H1 (cell line): ENCODE data around the gene LHFPL2. TPM values are rescaled to one million over a fixed set of nuclear protein-coding genes. Genes with fewer than 3 reads are reported as not detected.

Experiments used
- CTCF ChIA-PET: fragments of 300-600 bp; sonication (Branson Sonifier 250); formaldehyde crosslinking; loops from one replicate; lab custom pipeline; 2021; ENCODE audit not compliant: partially characterized antibody; lab: Charles Lee
- POLR2A ChIA-PET: fragments of 300-600 bp; sonication (Branson Sonifier 250); formaldehyde crosslinking; loops from one replicate; lab custom pipeline; 2021; ENCODE audit warnings: inconsistent platforms; ENCODE audit not compliant: partially characterized antibody; lab: Charles Lee
- DNase-seq, 2 experiments: peaks; one replicate each; pipeline versions ENCODE4 v3.0.0 to v3.0.0-alpha.2; 2010 to 2022; ENCODE audit warnings: low spot score in 2 of 2, low read depth in 1 of 2, mixed read lengths in 1 of 2
- FAIRE-seq: peaks from 2 replicates; lab custom pipeline; 2011; peaks lifted over from hg19 to GRCh38; lab: Jason Lieb, UNC
- H2AFZ ChIP-seq: 2 replicates; pipeline ENCODE4 v1.8.1; 2012; ENCODE audit warnings: low read length, inconsistent platforms
- H2AK5ac ChIP-seq: 2 replicates; pipeline ENCODE4 v1.6.1; 2013; ENCODE audit warnings: low read depth, low read length
- H2BK120ac ChIP-seq: replicated peaks from 2 replicates; pipeline ENCODE3; 2013; ENCODE audit warnings: low read depth, low read length, inconsistent platforms
- H2BK12ac ChIP-seq: 2 replicates; pipeline ENCODE4 v1.6.1; 2013; ENCODE audit warnings: low read depth, low read length
- H2BK15ac ChIP-seq: 2 replicates; pipeline ENCODE4 v1.6.1; 2013; ENCODE audit warnings: low read length
- H2BK20ac ChIP-seq: 2 replicates; pipeline ENCODE4 v1.6.1; 2013; ENCODE audit warnings: low read length
- H2BK5ac ChIP-seq: 2 replicates; pipeline ENCODE4 v1.6.1; 2013; ENCODE audit warnings: low read depth, low read length
- H3K14ac ChIP-seq: 2 replicates; pipeline ENCODE4 v1.6.1; 2013; ENCODE audit warnings: inconsistent platforms; ENCODE audit not compliant: insufficient read length
- H3K18ac ChIP-seq: 2 replicates; pipeline ENCODE4 v1.6.1; 2013; ENCODE audit warnings: low read length; ENCODE audit errors: extremely low read depth
- H3K23ac ChIP-seq: 2 replicates; pipeline ENCODE4 v1.6.1; 2013; ENCODE audit warnings: inconsistent platforms; ENCODE audit not compliant: insufficient read length
- H3K23me2 ChIP-seq: 2 replicates; pipeline ENCODE4 v1.6.1; 2013; ENCODE audit warnings: low read depth, low read length
- H3K27ac ChIP-seq: 2 replicates; pipeline ENCODE4 v1.6.1; 2011; ENCODE audit warnings: low read depth, low read length, inconsistent platforms
- H3K27me3 ChIP-seq, 4 experiments: replicated peaks in 1 of 4; 1 replicate in 1 of 4; 2 replicates in 3 of 4; pipeline versions ENCODE4 v1.6.1 to v1.8.1; 2011 to 2013; ENCODE audit warnings: low read length in 3 of 4, mild to moderate bottlenecking in 3 of 4, inconsistent platforms in 2 of 4, mixed read lengths in 2 of 4, moderate library complexity in 1 of 4; ENCODE audit not compliant: control insufficient read depth in 3 of 4, insufficient read depth in 3 of 4; ENCODE audit errors: extremely low read depth in 1 of 4
- H3K36me3 ChIP-seq, 4 experiments: 2 replicates each; pipeline versions ENCODE4 v1.6.1 to v1.8.1; 2011 to 2013; ENCODE audit warnings: mild to moderate bottlenecking in 4 of 4, low read length in 3 of 4, moderate library complexity in 2 of 4, control low read depth in 1 of 4, inconsistent platforms in 1 of 4; ENCODE audit not compliant: insufficient read depth in 4 of 4, control insufficient read depth in 2 of 4
- H3K4ac ChIP-seq: replicated peaks from 2 replicates; pipeline ENCODE3; 2013; ENCODE audit warnings: low read length, low read depth, mixed read lengths, inconsistent platforms; ENCODE audit not compliant: insufficient read length
- H3K4me1 ChIP-seq, 4 experiments: replicated peaks in 1 of 4; 1 replicate in 1 of 4; 2 replicates in 3 of 4; pipeline versions ENCODE4 v1.6.1 to v1.8.1; 2011 to 2013; ENCODE audit warnings: low read length in 3 of 4, inconsistent platforms in 2 of 4, mixed read lengths in 1 of 4; ENCODE audit not compliant: insufficient read depth in 4 of 4, control insufficient read depth in 3 of 4
- H3K4me2 ChIP-seq, 2 experiments: 2 replicates each; pipeline versions ENCODE4 v1.6.1 to v1.8.1; 2011 to 2013; ENCODE audit warnings: low read depth in 2 of 2, low read length in 2 of 2, control low read depth in 1 of 2, inconsistent platforms in 1 of 2, mild to moderate bottlenecking in 1 of 2; ENCODE audit not compliant: insufficient read depth in 1 of 2
- H3K4me3 ChIP-seq, 4 experiments: fragments of 200-600, 300-600 bp in 1 of 4; sonication (generic), shearing (Covaris generic), sonication (Bioruptor Twin) in 1 of 4; 2 replicates each; pipeline versions ENCODE4 v1.5.1 to v1.8.1; 2011 to 2016; ENCODE audit warnings: low read length in 4 of 4, low read depth in 3 of 4, control low read depth in 2 of 4, inconsistent platforms in 2 of 4, mild to moderate bottlenecking in 2 of 4, mixed read lengths in 1 of 4, moderate library complexity in 1 of 4; ENCODE audit not compliant: insufficient read depth in 2 of 4; ENCODE audit errors: extremely low read depth in 1 of 4
- H3K56ac ChIP-seq: replicated peaks from 2 replicates; pipeline ENCODE3; 2013; ENCODE audit warnings: low read depth, mild to moderate bottlenecking, mixed read lengths, low read length, inconsistent platforms; ENCODE audit not compliant: insufficient read length
- H3K79me1 ChIP-seq: 2 replicates; pipeline ENCODE4 v1.6.1; 2013; ENCODE audit warnings: low read depth, low read length, control low read depth
- H3K79me2 ChIP-seq, 2 experiments: 2 replicates each; pipeline versions ENCODE4 v1.6.1 to v1.8.1; 2012 to 2013; ENCODE audit warnings: low read length in 2 of 2, mild to moderate bottlenecking in 2 of 2, inconsistent platforms in 1 of 2; ENCODE audit not compliant: insufficient read depth in 2 of 2, control insufficient read depth in 1 of 2
- H3K9ac ChIP-seq, 4 experiments: replicated peaks in 1 of 4; 1 replicate in 1 of 4; 2 replicates in 3 of 4; pipeline versions ENCODE4 v1.6.1 to v1.8.1; 2011 to 2013; ENCODE audit warnings: low read depth in 3 of 4, low read length in 3 of 4, control low read depth in 2 of 4, mild to moderate bottlenecking in 2 of 4, moderate library complexity in 2 of 4, inconsistent platforms in 1 of 4; ENCODE audit errors: extremely low read depth in 1 of 4
- H3K9me3 ChIP-seq, 2 experiments: 2 replicates each; pipeline versions ENCODE4 v1.6.1 to v1.8.1; 2012 to 2013; ENCODE audit warnings: mild to moderate bottlenecking in 2 of 2, moderate library complexity in 2 of 2, control low read depth in 1 of 2, inconsistent platforms in 1 of 2, low read depth in 1 of 2, low read length in 1 of 2, mixed read lengths in 1 of 2; ENCODE audit not compliant: insufficient read depth in 2 of 2
- H4K20me1 ChIP-seq, 2 experiments: replicated peaks in 1 of 2; 2 replicates each; pipeline versions ENCODE3 to v1.8.1; 2011 to 2013; ENCODE audit warnings: inconsistent platforms in 2 of 2, low read length in 2 of 2, mild to moderate bottlenecking in 1 of 2; ENCODE audit not compliant: insufficient read depth in 2 of 2, control insufficient read depth in 1 of 2
- H4K5ac ChIP-seq: 2 replicates; pipeline ENCODE4 v1.6.1; 2013; ENCODE audit warnings: low read length, low read depth, mixed read lengths, inconsistent platforms; ENCODE audit not compliant: insufficient read length
- H4K8ac ChIP-seq: 2 replicates; pipeline ENCODE4 v1.8.0; 2013; ENCODE audit warnings: mild to moderate bottlenecking, moderate library complexity, low read length, inconsistent platforms; ENCODE audit not compliant: insufficient read depth; ENCODE audit errors: extremely low read depth
- H4K91ac ChIP-seq: replicated peaks from 2 replicates; pipeline ENCODE3; 2013; ENCODE audit warnings: low read length, mixed read lengths, inconsistent platforms; ENCODE audit not compliant: insufficient read length
- FOSL1 ChIP-seq: IDR thresholded peaks from 2 replicates; pipeline ENCODE4 v1.6.1; 2011; ENCODE audit warnings: mild to moderate bottlenecking, low read depth, low read length, moderate library complexity; ENCODE audit not compliant: insufficient read depth
- HDAC2 ChIP-seq, 2 experiments: fragments of 300-600 bp in 1 of 2; sonication (generic) in 1 of 2; IDR thresholded peaks; 2 replicates each; pipeline ENCODE4 v1.6.1; 2011 to 2012; ENCODE audit warnings: low read depth in 2 of 2, low read length in 2 of 2, mild to moderate bottlenecking in 2 of 2, moderate library complexity in 2 of 2, borderline replicate concordance in 1 of 2, inconsistent platforms in 1 of 2
- NANOG ChIP-seq: IDR thresholded peaks from 2 replicates; pipeline ENCODE4 v1.6.1; 2011; ENCODE audit warnings: low read length, low read depth, mild to moderate bottlenecking, inconsistent platforms; ENCODE audit not compliant: insufficient read depth, poor library complexity, severe bottlenecking
- POLR2AphosphoS5 ChIP-seq: IDR thresholded peaks from 2 replicates; pipeline ENCODE4 v1.6.1; 2011; ENCODE audit warnings: low read depth, low read length
- RBBP5 ChIP-seq: IDR thresholded peaks from 2 replicates; pipeline ENCODE4 v1.7.1; 2012; ENCODE audit warnings: low read depth, mild to moderate bottlenecking, inconsistent platforms, low read length, moderate library complexity, borderline replicate concordance
- RXRA ChIP-seq: IDR thresholded peaks from 2 replicates; pipeline ENCODE4 v1.6.1; 2011; ENCODE audit warnings: low read depth, mild to moderate bottlenecking, low read length, moderate library complexity; ENCODE audit not compliant: insufficient read depth
- SIX5 ChIP-seq: IDR thresholded peaks from 2 replicates; pipeline ENCODE4 v1.6.1; 2011; ENCODE audit warnings: mild to moderate bottlenecking, low read depth, low read length
- SP4 ChIP-seq: IDR thresholded peaks from 2 replicates; pipeline ENCODE4 v1.6.1; 2012; ENCODE audit warnings: low read length, inconsistent platforms
- TCF12 ChIP-seq: IDR thresholded peaks from 2 replicates; pipeline ENCODE4 v1.6.1; 2011; ENCODE audit warnings: low read depth, mild to moderate bottlenecking, low read length
- TEAD4 ChIP-seq: IDR thresholded peaks from 2 replicates; pipeline ENCODE4 v1.6.1; 2012; ENCODE audit warnings: low read depth, low read length, inconsistent platforms, mixed read lengths
- YY1 ChIP-seq: IDR thresholded peaks from 2 replicates; pipeline ENCODE4 v1.6.1; 2011; ENCODE audit warnings: low read depth, mild to moderate bottlenecking, low read length
- WGBS, 2 experiments: shearing (Covaris generic) in 1 of 2; methylation state at CpG; one replicate each; pipeline versions ENCODE4 v1.1.6 to v1.1.7; 2013 to 2015; ENCODE audit warnings: low lambda C conversion rate in 2 of 2, mixed read lengths in 2 of 2, inconsistent platforms in 1 of 2, low coverage in 1 of 2, missing lambda C conversion rate in 1 of 2; ENCODE audit not compliant: insufficient replicate concordance in 2 of 2, insufficient coverage in 1 of 2, insufficient read length in 1 of 2; ENCODE audit errors: extremely low coverage in 1 of 2, missing lambda C conversion rate in 1 of 2; 5-methylcytosine and 5-hydroxymethylcytosine counted together
- polyA plus RNA-seq, 7 experiments: library from polyadenylated mRNA; depleted of rRNA in 3 of 7; stranded (reverse) in 5 of 7; unstranded in 2 of 7; fragments of >200 nt in 5 of 7; fragments of 200-250 nt in 2 of 7; gene quantifications; 1 replicate in 5 of 7; 2 replicates in 1 of 7; 4 replicates in 1 of 7; pipeline versions ENCODE4 v1.2.1 to v1.2.3, GENCODE V29; 2011 to 2013; ENCODE audit warnings: missing spikeins in 2 of 7, mixed read lengths in 2 of 7
- total RNA-seq: library from RNA; stranded (reverse); fragmentation: NEBNext Ultra II Directional; extraction: Animal tissue kit (Norgen Biotek cat#: 25700); gene quantifications from 2 replicates; pipeline ENCODE4 v1.2.1, GENCODE V29; 2021
- TF ChIP-seq, protein P1 (sequence below): IDR thresholded peaks from 2 replicates; pipeline ENCODE4 v1.6.1; 2012; ENCODE audit warnings: inconsistent platforms

Gene LHFPL2
- total and polyA plus RNA-seq, 2 of the 8 experiments (the other 6 are each of a cell fraction or from before 2014, with no cell fraction given): 9.6 to 43.0 TPM

DNA sequence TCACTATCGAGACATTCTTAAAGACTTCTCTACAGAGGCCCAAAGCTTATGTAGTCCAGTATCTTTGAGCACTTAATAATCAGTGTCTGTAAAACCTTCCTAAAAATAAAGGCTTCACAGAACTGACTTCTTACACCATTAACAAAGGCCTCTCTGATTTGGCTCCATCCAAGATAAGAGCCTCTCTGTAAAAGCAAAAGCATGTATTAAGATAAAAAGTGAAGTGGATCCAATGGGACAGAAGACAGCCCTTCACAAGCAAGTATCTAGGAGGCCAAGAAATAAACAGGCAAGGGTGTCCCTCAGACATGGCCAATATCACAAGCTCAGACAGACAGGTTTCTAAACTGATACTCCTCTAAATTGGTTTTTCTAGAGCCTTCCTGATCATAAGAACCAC is 11.9 kb downstream of the LHFPL2 start:
- Histone ChIP-seq H4K91ac (no peak overlapping the region), H2BK12ac (no peak overlapping the region), H3K23ac (no peak overlapping the region), H3K14ac (no peak overlapping the region), H3K4me2 (no peak overlapping the region), H3K4me3 (no peak overlapping the region), H3K79me2 (peaks cover 3 to 94% of the 10 kb centered on the region in 2 experiments), H2BK15ac (no peak overlapping the region), H3K9me3 (no peaks in the 10 kb centered on the region), H3K9ac (no peak overlapping the region), H3K4me1 (peaks cover 2 to 20% (median 12%) of the 10 kb centered on the region in 4 experiments), H3K18ac (no peak overlapping the region), H3K27ac (no peak overlapping the region), H3K4ac (no peak overlapping the region), H3K36me3 (peaks cover 0 to 7% (median 1%) of the 10 kb centered on the region in 4 experiments; a peak in 4 of 8 replicates), H2BK120ac (no peak overlapping the region), H3K27me3 (peaks cover 0 to 1% (median 0%) of the 10 kb centered on the region in 4 experiments; a peak in 1 of 7 replicates), H3K79me1 (peaks cover 13% of the 10 kb centered on the region), H2AK5ac (no peak overlapping the region), H2BK5ac (no peak overlapping the region), H3K56ac (no peak overlapping the region), H2BK20ac (no peak overlapping the region), H4K8ac (no peak overlapping the region), H4K5ac (no peak overlapping the region), H3K23me2 (no peaks in the 10 kb centered on the region), H4K20me1 (peaks cover 18 to 27% of the 10 kb centered on the region in 2 experiments), H2AFZ (no peak overlapping the region)
- WGBS, 2 experiments: 90% methylated on average over 1 of the region's 1 CpG; no CpG with 5 or more reads in 1 of the 2 experiments
- FAIRE-seq: no peak
- no peak for DNase-seq
- POLR2A ChIA-PET: interaction anchor here (1.0 to 4.8 kb wide), 3 partner anchors 11 to 73 kb away, joined by 3 to 40 read pairs (median 4); partner anchors contain the start of gene LHFPL2
- CTCF ChIA-PET: interaction anchor here (0.7 to 2.8 kb wide), 7 partner anchors 9 to 124 kb away, joined by 3 to 13 read pairs (median 3); no protein-coding TSS in a partner anchor
- no peak for TF ChIP-seq RXRA
- TF ChIP-seq, protein P1, sequence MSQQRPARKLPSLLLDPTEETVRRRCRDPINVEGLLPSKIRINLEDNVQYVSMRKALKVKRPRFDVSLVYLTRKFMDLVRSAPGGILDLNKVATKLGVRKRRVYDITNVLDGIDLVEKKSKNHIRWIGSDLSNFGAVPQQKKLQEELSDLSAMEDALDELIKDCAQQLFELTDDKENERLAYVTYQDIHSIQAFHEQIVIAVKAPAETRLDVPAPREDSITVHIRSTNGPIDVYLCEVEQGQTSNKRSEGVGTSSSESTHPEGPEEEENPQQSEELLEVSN: no peak
- TF ChIP-seq RBBP5: no peak
- TF ChIP-seq YY1: no peak
- TF ChIP-seq FOSL1: no peak
- no peak for TF ChIP-seq SIX5
- TF ChIP-seq TEAD4: no peak
- TF ChIP-seq HDAC2 (IDR thresholded peaks at IDR 0.05; ENCODE audit: borderline replicate concordance in 1 of 2, low read depth in 2 of 2, low read length in 2 of 2): no peak
- TF ChIP-seq POLR2AphosphoS5: no peak
- TF ChIP-seq NANOG: no peak
- TF ChIP-seq SP4: no peak
- no peak for TF ChIP-seq TCF12
